GM23248 (cell line): ENCODE data around the gene TRAPPC5.

Experiments used
- EZH2 ChIP-seq: fragments of 200-600 bp; sonication (generic); IDR thresholded peaks from 2 replicates; pipeline ENCODE4 v1.6.1; 2018; ENCODE audit warnings: antibody characterized with exemption, mild to moderate bottlenecking; ENCODE audit not compliant: insufficient read depth, poor library complexity, severe bottlenecking
- EZH2phosphoT487 ChIP-seq: fragments of 200-600 bp; sonication (generic); IDR thresholded peaks from 2 replicates; pipeline ENCODE4 v1.6.1; 2018; ENCODE audit warnings: antibody characterized with exemption, moderate library complexity, mild to moderate bottlenecking, low read depth; ENCODE audit not compliant: insufficient read depth

DNA sequence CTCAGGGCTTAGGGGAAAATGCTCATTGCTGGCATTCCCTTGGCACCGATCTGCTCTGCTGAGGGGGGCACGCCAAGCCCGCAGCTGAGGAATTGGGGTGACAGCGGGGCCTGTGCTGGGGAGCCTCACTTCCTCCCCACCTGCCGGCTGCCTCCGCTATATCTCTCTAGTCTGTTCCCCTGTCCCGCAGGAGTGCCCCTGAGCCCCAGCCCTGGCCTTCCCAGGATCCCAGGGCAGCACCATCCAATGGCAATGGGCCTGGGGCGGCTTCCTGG lies 34.3 kb upstream of the TRAPPC5 start:
- TF ChIP-seq EZH2phosphoT487 (no peak), EZH2 (no peak)
